Thoracic aorta (tissue), 2 donors: ENCODE data around the gene FAR2. TPM values are rescaled to one million over a fixed set of nuclear protein-coding genes. Genes with fewer than 3 reads are reported as not detected.

ENCODE experiments used
- ATAC-seq: fragments of 150-250 bp; one replicate; pipeline ENCODE4 v1.8.0; 2017; ENCODE audit warnings: low read depth; ENCODE audit not compliant: insufficient number of reproducible peaks, low FRiP score
- DNase-seq: peaks from one replicate; pipeline ENCODE4 v3.0.0-alpha.2; 2020; ENCODE audit warnings: low spot score
- H3K27ac ChIP-seq, 2 donors: fragments of 200-600 bp; sonication (generic); 1 replicate in 1 of 2; 2 replicates in 1 of 2; pipeline ENCODE4 v1.5.1; 2016; ENCODE audit warnings: mild to moderate bottlenecking in 2 of 2, moderate library complexity in 2 of 2
- H3K27me3 ChIP-seq: fragments of 200-600 bp; sonication (generic); replicated peaks from 2 replicates; pipeline ENCODE4 v1.6.0; 2016; ENCODE audit warnings: mild to moderate bottlenecking; ENCODE audit not compliant: insufficient read depth
- H3K36me3 ChIP-seq: fragments of 200-600 bp; sonication (generic); one replicate; pipeline ENCODE4 v1.5.1; 2016
- H3K4me1 ChIP-seq, 2 donors: fragments of 200-600 bp; sonication (generic); 1 replicate in 1 of 2; 2 replicates in 1 of 2; pipeline versions ENCODE4 v1.5.1 to v1.6.0; 2016; ENCODE audit warnings: low read depth in 2 of 2, mild to moderate bottlenecking in 1 of 2; ENCODE audit not compliant: control insufficient read depth in 1 of 2
- H3K4me3 ChIP-seq: fragments of 200-600 bp; sonication (generic); 2 replicates; pipeline ENCODE4 v1.5.1; 2016; ENCODE audit warnings: mild to moderate bottlenecking
- H3K9me3 ChIP-seq: fragments of 200-600 bp; sonication (generic); 2 replicates; pipeline ENCODE4 v1.5.1; 2016
- total RNA-seq, 2 donors: library from RNA; depleted of rRNA; stranded (reverse); fragments of >200 nt; gene quantifications; one replicate each; pipeline versions ENCODE4 v1.1.0 to v1.2.3, GENCODE V29; 2016
- TF ChIP-seq, protein P1 (sequence below): fragments of 200-600 bp; sonication (generic); IDR thresholded peaks from one replicate; pipeline ENCODE4 v1.5.1; 2019; ENCODE audit warnings: antibody characterized with exemption

The FAR2 gene
- total RNA-seq, 2 donors from 2014 or later: 8.5 to 16.9 TPM

DNA sequence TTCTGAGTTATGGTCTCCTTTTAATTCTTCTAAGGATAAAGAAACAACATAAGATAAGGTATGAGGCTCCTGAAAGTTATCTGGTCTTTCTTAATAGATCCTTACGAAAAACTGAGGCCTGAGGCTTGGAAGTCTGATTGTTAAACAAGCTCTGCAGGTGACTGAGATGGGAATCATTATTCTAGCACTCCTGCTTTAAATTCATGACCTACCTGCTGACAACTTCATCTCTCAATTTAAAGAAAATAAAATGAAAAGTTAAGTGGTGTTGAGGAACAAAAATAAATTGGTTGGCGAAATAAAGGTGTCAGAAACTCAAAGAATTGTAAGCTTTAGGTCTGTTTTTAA, 80.1 kb downstream of the FAR2 start:
- H3K36me3 ChIP-seq: no peaks in the 10 kb centered on the region
- H3K9me3 ChIP-seq: no peaks in the 10 kb centered on the region
- H3K4me1 ChIP-seq: no peaks in the 10 kb centered on the region
- ATAC-seq (no peak), DNase-seq (no peak)
- no peak overlapping the region for H3K4me3 ChIP-seq
- H3K27ac ChIP-seq: no peak overlapping the region
- TF ChIP-seq, protein P1, sequence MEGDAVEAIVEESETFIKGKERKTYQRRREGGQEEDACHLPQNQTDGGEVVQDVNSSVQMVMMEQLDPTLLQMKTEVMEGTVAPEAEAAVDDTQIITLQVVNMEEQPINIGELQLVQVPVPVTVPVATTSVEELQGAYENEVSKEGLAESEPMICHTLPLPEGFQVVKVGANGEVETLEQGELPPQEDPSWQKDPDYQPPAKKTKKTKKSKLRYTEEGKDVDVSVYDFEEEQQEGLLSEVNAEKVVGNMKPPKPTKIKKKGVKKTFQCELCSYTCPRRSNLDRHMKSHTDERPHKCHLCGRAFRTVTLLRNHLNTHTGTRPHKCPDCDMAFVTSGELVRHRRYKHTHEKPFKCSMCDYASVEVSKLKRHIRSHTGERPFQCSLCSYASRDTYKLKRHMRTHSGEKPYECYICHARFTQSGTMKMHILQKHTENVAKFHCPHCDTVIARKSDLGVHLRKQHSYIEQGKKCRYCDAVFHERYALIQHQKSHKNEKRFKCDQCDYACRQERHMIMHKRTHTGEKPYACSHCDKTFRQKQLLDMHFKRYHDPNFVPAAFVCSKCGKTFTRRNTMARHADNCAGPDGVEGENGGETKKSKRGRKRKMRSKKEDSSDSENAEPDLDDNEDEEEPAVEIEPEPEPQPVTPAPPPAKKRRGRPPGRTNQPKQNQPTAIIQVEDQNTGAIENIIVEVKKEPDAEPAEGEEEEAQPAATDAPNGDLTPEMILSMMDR: no peak
- H3K27me3 ChIP-seq: no peaks in the 10 kb centered on the region

DNA sequence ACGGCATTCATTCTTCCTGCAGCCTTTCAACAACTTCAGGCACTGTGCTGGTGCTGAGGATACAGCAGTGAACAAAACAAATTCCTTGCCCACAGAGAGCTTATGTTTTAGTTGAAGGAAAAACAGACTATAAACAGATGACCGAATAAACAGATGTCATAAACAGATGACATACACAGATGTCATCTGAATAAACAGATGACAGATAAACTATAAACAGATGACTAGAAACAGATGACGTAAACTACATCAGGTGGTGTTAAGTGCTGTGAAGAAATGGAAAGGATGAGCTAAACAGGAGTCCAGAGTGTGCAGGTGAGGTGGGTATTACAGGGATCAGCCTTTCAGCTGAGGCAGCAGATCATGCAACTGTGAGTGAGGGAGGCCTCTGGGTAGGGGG, 80.9 kb downstream of the FAR2 start:
- TF ChIP-seq, protein P1: no peak

DNA sequence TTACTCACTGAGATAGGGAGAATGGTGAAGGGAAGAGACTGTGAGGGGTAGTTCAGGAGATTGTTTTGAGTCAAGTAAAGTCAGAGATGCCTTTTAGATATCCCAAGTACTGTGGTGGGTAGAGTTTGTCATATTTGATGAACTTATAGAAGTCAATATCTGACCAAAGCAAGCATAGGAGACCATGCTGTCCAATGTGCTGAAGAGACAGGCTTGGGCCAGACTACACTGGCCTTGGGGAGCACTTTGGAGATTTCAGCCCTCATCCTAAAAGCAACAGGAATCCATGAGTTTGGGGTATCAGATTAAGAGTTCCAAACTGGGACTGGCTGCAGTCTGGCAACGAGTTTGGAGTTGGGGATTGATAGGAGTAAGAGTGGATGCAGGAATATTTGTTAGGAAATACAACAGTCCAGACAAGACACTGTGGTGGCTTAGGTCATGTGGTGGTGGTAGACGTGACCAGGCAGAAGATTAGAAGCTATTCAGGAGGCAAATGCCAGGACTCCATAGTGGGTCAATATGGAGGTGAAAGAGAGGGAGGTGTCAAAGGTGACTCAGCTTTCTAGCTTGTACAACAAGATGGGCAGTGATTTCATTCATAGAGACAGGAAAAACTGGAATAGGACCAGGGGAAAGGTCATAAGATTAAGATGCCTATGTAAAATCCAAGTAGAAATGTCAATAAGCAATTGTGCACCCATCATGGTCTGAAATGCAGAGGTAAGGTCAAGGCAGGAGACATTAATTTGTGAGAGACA, 81.9 kb downstream of the FAR2 start:
- H3K9me3 ChIP-seq: no peaks in the 10 kb centered on the region
- no peak for DNase-seq
- H3K27ac ChIP-seq: no peak overlapping the region
- H3K36me3 ChIP-seq: no peaks in the 10 kb centered on the region
- ATAC-seq: no peak
- TF ChIP-seq, protein P1: no peak
- H3K27me3 ChIP-seq: no peaks in the 10 kb centered on the region
- no peaks in the 10 kb centered on the region for H3K4me1 ChIP-seq
- no peak overlapping the region for H3K4me3 ChIP-seq

More for the DNA sequence above, 80.9 kb downstream of the FAR2 start:
- ATAC-seq (no peak), DNase-seq (no peak)
- Histone ChIP-seq H3K9me3 (no peaks in the 10 kb centered on the region), H3K4me1 (no peaks in the 10 kb centered on the region), H3K27me3 (no peaks in the 10 kb centered on the region), H3K36me3 (no peaks in the 10 kb centered on the region), H3K27ac (no peak overlapping the region), H3K4me3 (no peak overlapping the region)

DNA sequence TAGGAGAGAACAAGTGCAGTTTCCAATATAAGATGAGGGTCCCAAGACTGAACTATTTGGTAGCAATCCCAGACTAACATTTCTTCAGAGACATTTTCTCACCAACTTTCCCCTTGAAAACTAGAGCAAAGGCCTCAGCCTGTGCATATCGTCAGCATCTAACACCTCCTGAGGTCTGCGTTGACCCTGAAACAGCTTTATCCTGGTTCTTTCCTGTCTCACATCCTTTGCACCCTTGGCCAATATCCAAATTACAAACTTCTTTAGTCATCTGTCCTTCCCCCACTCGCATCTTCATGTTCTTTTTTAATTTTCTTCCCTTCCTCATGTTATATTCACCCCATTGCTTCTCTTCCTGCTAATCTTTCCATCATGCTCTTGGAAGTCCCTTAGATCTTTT, 83.0 kb downstream of the FAR2 start:
- ATAC-seq (no peak), DNase-seq (no peak)
- H3K36me3 ChIP-seq: no peaks in the 10 kb centered on the region
- H3K4me3 ChIP-seq: no peak overlapping the region
- H3K9me3 ChIP-seq: no peaks in the 10 kb centered on the region
- TF ChIP-seq, protein P1: no peak
- no peaks in the 10 kb centered on the region for H3K27me3 ChIP-seq
- no peak overlapping the region for H3K27ac ChIP-seq
- no peaks in the 10 kb centered on the region for H3K4me1 ChIP-seq

DNA sequence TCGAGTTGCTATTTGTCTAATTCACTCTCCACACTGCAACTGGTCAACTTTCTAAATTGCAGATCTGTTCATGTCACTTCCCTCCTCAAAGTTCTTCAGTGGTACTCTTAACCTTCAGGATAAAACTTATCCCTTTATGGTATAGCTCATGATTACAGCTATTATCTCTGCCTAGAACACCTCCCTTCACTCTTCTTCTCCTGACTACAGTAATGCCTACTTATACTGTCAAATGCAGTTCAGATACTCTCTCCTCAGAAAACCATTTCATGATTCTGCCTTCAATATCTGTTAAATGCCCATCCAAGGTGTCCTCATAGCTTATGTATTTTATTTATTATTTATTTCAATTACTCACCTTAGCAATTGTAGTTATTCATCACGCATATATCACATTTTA, 85.5 kb downstream of the FAR2 start:
- no peak overlapping the region for H3K27ac ChIP-seq
- TF ChIP-seq, protein P1: no peak

More for the DNA sequence above, 85.5 kb downstream of the FAR2 start:
- Histone ChIP-seq H3K4me3 (no peak overlapping the region), H3K9me3 (no peaks in the 10 kb centered on the region), H3K27me3 (no peaks in the 10 kb centered on the region), H3K36me3 (no peaks in the 10 kb centered on the region), H3K4me1 (no peaks in the 10 kb centered on the region)
- ATAC-seq (no peak), DNase-seq (no peak)
